H1 (cell line): ENCODE results near the gene ATP5F1E. TPM values are rescaled to one million over a fixed set of nuclear protein-coding genes. Genes with fewer than 3 reads are reported as not detected.

Experiments used
- CTCF ChIA-PET: fragments of 300-600 bp; sonication (Branson Sonifier 250); formaldehyde crosslinking; loops from one replicate; lab custom pipeline; 2021; ENCODE audit not compliant: partially characterized antibody; lab: Charles Lee
- POLR2A ChIA-PET: fragments of 300-600 bp; sonication (Branson Sonifier 250); formaldehyde crosslinking; loops from one replicate; lab custom pipeline; 2021; ENCODE audit warnings: inconsistent platforms; ENCODE audit not compliant: partially characterized antibody; lab: Charles Lee
- DNase-seq, 2 experiments: peaks; one replicate each; pipeline versions ENCODE4 v3.0.0 to v3.0.0-alpha.2; 2010 to 2022; ENCODE audit warnings: low spot score in 2 of 2, low read depth in 1 of 2, mixed read lengths in 1 of 2
- FAIRE-seq: peaks from 2 replicates; lab custom pipeline; 2011; peaks lifted over from hg19 to GRCh38; lab: Jason Lieb, UNC
- H2AFZ ChIP-seq: 2 replicates; pipeline ENCODE4 v1.8.1; 2012; ENCODE audit warnings: low read length, inconsistent platforms
- H2AK5ac ChIP-seq: 2 replicates; pipeline ENCODE4 v1.6.1; 2013; ENCODE audit warnings: low read depth, low read length
- H2BK120ac ChIP-seq: replicated peaks from 2 replicates; pipeline ENCODE3; 2013; ENCODE audit warnings: low read depth, low read length, inconsistent platforms
- H2BK12ac ChIP-seq: 2 replicates; pipeline ENCODE4 v1.6.1; 2013; ENCODE audit warnings: low read depth, low read length
- H2BK15ac ChIP-seq: 2 replicates; pipeline ENCODE4 v1.6.1; 2013; ENCODE audit warnings: low read length
- H2BK20ac ChIP-seq: 2 replicates; pipeline ENCODE4 v1.6.1; 2013; ENCODE audit warnings: low read length
- H2BK5ac ChIP-seq: 2 replicates; pipeline ENCODE4 v1.6.1; 2013; ENCODE audit warnings: low read depth, low read length
- H3K14ac ChIP-seq: 2 replicates; pipeline ENCODE4 v1.6.1; 2013; ENCODE audit warnings: inconsistent platforms; ENCODE audit not compliant: insufficient read length
- H3K18ac ChIP-seq: 2 replicates; pipeline ENCODE4 v1.6.1; 2013; ENCODE audit warnings: low read length; ENCODE audit errors: extremely low read depth
- H3K23ac ChIP-seq: 2 replicates; pipeline ENCODE4 v1.6.1; 2013; ENCODE audit warnings: inconsistent platforms; ENCODE audit not compliant: insufficient read length
- H3K23me2 ChIP-seq: 2 replicates; pipeline ENCODE4 v1.6.1; 2013; ENCODE audit warnings: low read depth, low read length
- H3K27ac ChIP-seq: 2 replicates; pipeline ENCODE4 v1.6.1; 2011; ENCODE audit warnings: low read depth, low read length, inconsistent platforms
- H3K27me3 ChIP-seq, 4 experiments: replicated peaks in 1 of 4; 1 replicate in 1 of 4; 2 replicates in 3 of 4; pipeline versions ENCODE4 v1.6.1 to v1.8.1; 2011 to 2013; ENCODE audit warnings: low read length in 3 of 4, mild to moderate bottlenecking in 3 of 4, inconsistent platforms in 2 of 4, mixed read lengths in 2 of 4, moderate library complexity in 1 of 4; ENCODE audit not compliant: control insufficient read depth in 3 of 4, insufficient read depth in 3 of 4; ENCODE audit errors: extremely low read depth in 1 of 4
- H3K36me3 ChIP-seq, 4 experiments: 2 replicates each; pipeline versions ENCODE4 v1.6.1 to v1.8.1; 2011 to 2013; ENCODE audit warnings: mild to moderate bottlenecking in 4 of 4, low read length in 3 of 4, moderate library complexity in 2 of 4, control low read depth in 1 of 4, inconsistent platforms in 1 of 4; ENCODE audit not compliant: insufficient read depth in 4 of 4, control insufficient read depth in 2 of 4
- H3K4ac ChIP-seq: replicated peaks from 2 replicates; pipeline ENCODE3; 2013; ENCODE audit warnings: low read length, low read depth, mixed read lengths, inconsistent platforms; ENCODE audit not compliant: insufficient read length
- H3K4me1 ChIP-seq, 4 experiments: replicated peaks in 1 of 4; 1 replicate in 1 of 4; 2 replicates in 3 of 4; pipeline versions ENCODE4 v1.6.1 to v1.8.1; 2011 to 2013; ENCODE audit warnings: low read length in 3 of 4, inconsistent platforms in 2 of 4, mixed read lengths in 1 of 4; ENCODE audit not compliant: insufficient read depth in 4 of 4, control insufficient read depth in 3 of 4
- H3K4me2 ChIP-seq, 2 experiments: 2 replicates each; pipeline versions ENCODE4 v1.6.1 to v1.8.1; 2011 to 2013; ENCODE audit warnings: low read depth in 2 of 2, low read length in 2 of 2, control low read depth in 1 of 2, inconsistent platforms in 1 of 2, mild to moderate bottlenecking in 1 of 2; ENCODE audit not compliant: insufficient read depth in 1 of 2
- H3K4me3 ChIP-seq, 4 experiments: fragments of 200-600, 300-600 bp in 1 of 4; sonication (generic), shearing (Covaris generic), sonication (Bioruptor Twin) in 1 of 4; 2 replicates each; pipeline versions ENCODE4 v1.5.1 to v1.8.1; 2011 to 2016; ENCODE audit warnings: low read length in 4 of 4, low read depth in 3 of 4, control low read depth in 2 of 4, inconsistent platforms in 2 of 4, mild to moderate bottlenecking in 2 of 4, mixed read lengths in 1 of 4, moderate library complexity in 1 of 4; ENCODE audit not compliant: insufficient read depth in 2 of 4; ENCODE audit errors: extremely low read depth in 1 of 4
- H3K56ac ChIP-seq: replicated peaks from 2 replicates; pipeline ENCODE3; 2013; ENCODE audit warnings: low read depth, mild to moderate bottlenecking, mixed read lengths, low read length, inconsistent platforms; ENCODE audit not compliant: insufficient read length
- H3K79me1 ChIP-seq: 2 replicates; pipeline ENCODE4 v1.6.1; 2013; ENCODE audit warnings: low read depth, low read length, control low read depth
- H3K79me2 ChIP-seq, 2 experiments: 2 replicates each; pipeline versions ENCODE4 v1.6.1 to v1.8.1; 2012 to 2013; ENCODE audit warnings: low read length in 2 of 2, mild to moderate bottlenecking in 2 of 2, inconsistent platforms in 1 of 2; ENCODE audit not compliant: insufficient read depth in 2 of 2, control insufficient read depth in 1 of 2
- H3K9ac ChIP-seq, 4 experiments: replicated peaks in 1 of 4; 1 replicate in 1 of 4; 2 replicates in 3 of 4; pipeline versions ENCODE4 v1.6.1 to v1.8.1; 2011 to 2013; ENCODE audit warnings: low read depth in 3 of 4, low read length in 3 of 4, control low read depth in 2 of 4, mild to moderate bottlenecking in 2 of 4, moderate library complexity in 2 of 4, inconsistent platforms in 1 of 4; ENCODE audit errors: extremely low read depth in 1 of 4
- H3K9me3 ChIP-seq, 2 experiments: 2 replicates each; pipeline versions ENCODE4 v1.6.1 to v1.8.1; 2012 to 2013; ENCODE audit warnings: mild to moderate bottlenecking in 2 of 2, moderate library complexity in 2 of 2, control low read depth in 1 of 2, inconsistent platforms in 1 of 2, low read depth in 1 of 2, low read length in 1 of 2, mixed read lengths in 1 of 2; ENCODE audit not compliant: insufficient read depth in 2 of 2
- H4K20me1 ChIP-seq, 2 experiments: replicated peaks in 1 of 2; 2 replicates each; pipeline versions ENCODE3 to v1.8.1; 2011 to 2013; ENCODE audit warnings: inconsistent platforms in 2 of 2, low read length in 2 of 2, mild to moderate bottlenecking in 1 of 2; ENCODE audit not compliant: insufficient read depth in 2 of 2, control insufficient read depth in 1 of 2
- H4K5ac ChIP-seq: 2 replicates; pipeline ENCODE4 v1.6.1; 2013; ENCODE audit warnings: low read length, low read depth, mixed read lengths, inconsistent platforms; ENCODE audit not compliant: insufficient read length
- H4K8ac ChIP-seq: 2 replicates; pipeline ENCODE4 v1.8.0; 2013; ENCODE audit warnings: mild to moderate bottlenecking, moderate library complexity, low read length, inconsistent platforms; ENCODE audit not compliant: insufficient read depth; ENCODE audit errors: extremely low read depth
- H4K91ac ChIP-seq: replicated peaks from 2 replicates; pipeline ENCODE3; 2013; ENCODE audit warnings: low read length, mixed read lengths, inconsistent platforms; ENCODE audit not compliant: insufficient read length
- ATF2 ChIP-seq: IDR thresholded peaks from 2 replicates; pipeline ENCODE4 v1.6.1; 2012; ENCODE audit warnings: low read length, inconsistent platforms
- BCL11A ChIP-seq, 2 experiments: IDR thresholded peaks; one replicate each; pipeline ENCODE4 v1.6.1; 2011; ENCODE audit warnings: low read depth in 2 of 2, low read length in 2 of 2, mild to moderate bottlenecking in 2 of 2
- JUN ChIP-seq: IDR thresholded peaks from 2 replicates; pipeline ENCODE4 v1.6.1; 2011; ENCODE audit warnings: low read depth, mild to moderate bottlenecking, improper control_type of control experiment, low read length
- SIRT6 ChIP-seq: IDR thresholded peaks from one replicate; pipeline ENCODE4 v1.7.1; 2012; ENCODE audit warnings: low read length, inconsistent platforms
- SP1 ChIP-seq: IDR thresholded peaks from 2 replicates; pipeline ENCODE4 v1.6.1; 2011; ENCODE audit warnings: low read depth, low read length
- WGBS, 2 experiments: shearing (Covaris generic) in 1 of 2; methylation state at CpG; one replicate each; pipeline versions ENCODE4 v1.1.6 to v1.1.7; 2013 to 2015; ENCODE audit warnings: low lambda C conversion rate in 2 of 2, mixed read lengths in 2 of 2, inconsistent platforms in 1 of 2, low coverage in 1 of 2, missing lambda C conversion rate in 1 of 2; ENCODE audit not compliant: insufficient replicate concordance in 2 of 2, insufficient coverage in 1 of 2, insufficient read length in 1 of 2; ENCODE audit errors: extremely low coverage in 1 of 2, missing lambda C conversion rate in 1 of 2; 5-methylcytosine and 5-hydroxymethylcytosine counted together
- polyA plus RNA-seq, 7 experiments: library from polyadenylated mRNA; depleted of rRNA in 3 of 7; stranded (reverse) in 5 of 7; unstranded in 2 of 7; fragments of >200 nt in 5 of 7; fragments of 200-250 nt in 2 of 7; gene quantifications; 1 replicate in 5 of 7; 2 replicates in 1 of 7; 4 replicates in 1 of 7; pipeline versions ENCODE4 v1.2.1 to v1.2.3, GENCODE V29; 2011 to 2013; ENCODE audit warnings: missing spikeins in 2 of 7, mixed read lengths in 2 of 7
- total RNA-seq: library from RNA; stranded (reverse); fragmentation: NEBNext Ultra II Directional; extraction: Animal tissue kit (Norgen Biotek cat#: 25700); gene quantifications from 2 replicates; pipeline ENCODE4 v1.2.1, GENCODE V29; 2021

The ATP5F1E gene
- total and polyA plus RNA-seq, 2 of the 8 experiments (the other 6 are each of a cell fraction or from before 2014, with no cell fraction given), result 15.7 to 47.8 TPM

- Histone ChIP-seq H3K4me3 (no peak within 1 kb of the TSS), H3K4me1 (no peaks in the 10 kb centered on the region), H3K27me3 (no peaks in the 10 kb centered on the region; a peak in 1 of 7 replicates), H3K27ac (no peak within 1 kb of the TSS), H3K56ac (no peak within 1 kb of the TSS), H2BK15ac (no peak within 1 kb of the TSS), H2BK5ac (no peak within 1 kb of the TSS), H4K91ac (no peak within 1 kb of the TSS), H3K9ac (no peak within 1 kb of the TSS), H4K20me1 (no peaks in the 10 kb centered on the region), H3K18ac (no peak within 1 kb of the TSS), H3K23ac (no peak within 1 kb of the TSS), H3K23me2 (no peaks in the 10 kb centered on the region), H3K79me2 (no peaks in the 10 kb centered on the region), H2AFZ (no peak within 1 kb of the TSS), H4K8ac (no peak within 1 kb of the TSS), H3K4ac (no peak within 1 kb of the TSS), H2BK20ac (no peak within 1 kb of the TSS), H3K14ac (no peak within 1 kb of the TSS), H3K9me3 (no peaks in the 10 kb centered on the region), H3K79me1 (no peaks in the 10 kb centered on the region), H2AK5ac (no peak within 1 kb of the TSS), H2BK120ac (no peak within 1 kb of the TSS), H3K4me2 (no peak within 1 kb of the TSS), H3K36me3 (peaks cover 0 to 4% (median 2%) of the 10 kb centered on the region in 4 experiments; a peak in 2 of 8 replicates), H4K5ac (no peak within 1 kb of the TSS), H2BK12ac (no peak within 1 kb of the TSS)
- FAIRE-seq (no peak), DNase-seq (no peak)
- CTCF ChIA-PET, result interaction anchor here (0.6 to 2.1 kb wide), 3 partner anchors 22 to 466 kb away, joined by 3 to 6 read pairs (median 3); no protein-coding TSS in a partner anchor
- POLR2A ChIA-PET, result interaction anchor here (0.6 to 1.1 kb wide), 2 partner anchors 14 to 38 kb away, joined by 3 read pairs; no protein-coding TSS in a partner anchor
- WGBS, 2 experiments, result 95% methylated on average over 5 of the region's 5 CpGs; no CpG with 5 or more reads in 1 of the 2 experiments
- TF ChIP-seq ATF2 (no peak), SP1 (no peak), SIRT6 (no peak), JUN (no peak), BCL11A (IDR thresholded peaks at IDR 0.05; ENCODE audit: low read depth in 2 of 2, low read length in 2 of 2) (no peak)
Measured at GRCh38 chr20:59019217-59019616, 12.9 kb downstream of the ATP5F1E start, which contains the start of gene TUBB1. TSS of gene TUBB1 (plus strand) at chr20:59019429. CDS start at chr20:59019523, 94 bp downstream.
